Measurements from ENCODE around the gene NUP62CL.

Gene NUP62CL

GRCh38 chrX:107146670-107147069, 59.6 kb downstream of the NUP62CL start:
- no peak for DNase-seq

- DNase-seq = no peak
Observed at GRCh38 chrX:107135965-107136307, 70.3 kb downstream of the NUP62CL start.

- no peak for DNase-seq
Observed at GRCh38 chrX:107135049-107135964, 70.9 kb downstream of the NUP62CL start.

GRCh38 chrX:107123750-107124149, 82.5 kb downstream of the NUP62CL start:
- DNase-seq = no peak

GRCh38 chrX:107119283-107119682, 87.0 kb downstream of the NUP62CL start:
- DNase-seq = no peak

GRCh38 chrX:107118322-107119147, 87.7 kb downstream of the NUP62CL start, which contains the start of gene RBM41:
Gene RBM41 (minus strand): TSS chrX:107118822. CDS start chrX:107118773, 49 bp downstream.
- DNase-seq = peak; percentile 82

- no peak for DNase-seq
Observed at GRCh38 chrX:107117993-107118321, 88.3 kb downstream of the NUP62CL start.

- DNase-seq = no peak
Observed at GRCh38 chrX:107107459-107107858, 98.8 kb downstream of the NUP62CL start.

GRCh38 chrX:107102980-107103379, 103.3 kb downstream of the NUP62CL start:
- DNase-seq = no peak

GRCh38 chrX:107076158-107076557, 130.1 kb downstream of the NUP62CL start:
- no peak for DNase-seq

All from NCI-H1092 treated with DMSO at 0.1 percent for 48 hours (cell line).